Measurements from ENCODE around the gene SORCS1.

GRCh38 chr10:106635947-106636346 lies 528.6 kb downstream of the SORCS1 start:
- TF ChIP-seq CTCF (IDR thresholded peaks at IDR 0.05) (no peak), EZH2 (IDR thresholded peaks at IDR 0.05) (no peak), EZH2phosphoT487 (IDR thresholded peaks at IDR 0.05) (no peak)

Data from neural progenitor cell (in vitro differentiated cells).